C4-2B (cell line): ENCODE measurements around the gene PRKCA.

Experiments used
- ZFX ChIP-seq: fragments of 450-650 bp; IDR thresholded peaks from 2 replicates; pipeline ENCODE4 v1.6.1; 2017
- TF ChIP-seq, protein P1 (sequence below): fragments of 450-650 bp; conservative IDR thresholded peaks from 2 replicates; pipeline ENCODE4 v1.5.1; 2017; ENCODE audit warnings: mild to moderate bottlenecking

- TF ChIP-seq, protein P1, sequence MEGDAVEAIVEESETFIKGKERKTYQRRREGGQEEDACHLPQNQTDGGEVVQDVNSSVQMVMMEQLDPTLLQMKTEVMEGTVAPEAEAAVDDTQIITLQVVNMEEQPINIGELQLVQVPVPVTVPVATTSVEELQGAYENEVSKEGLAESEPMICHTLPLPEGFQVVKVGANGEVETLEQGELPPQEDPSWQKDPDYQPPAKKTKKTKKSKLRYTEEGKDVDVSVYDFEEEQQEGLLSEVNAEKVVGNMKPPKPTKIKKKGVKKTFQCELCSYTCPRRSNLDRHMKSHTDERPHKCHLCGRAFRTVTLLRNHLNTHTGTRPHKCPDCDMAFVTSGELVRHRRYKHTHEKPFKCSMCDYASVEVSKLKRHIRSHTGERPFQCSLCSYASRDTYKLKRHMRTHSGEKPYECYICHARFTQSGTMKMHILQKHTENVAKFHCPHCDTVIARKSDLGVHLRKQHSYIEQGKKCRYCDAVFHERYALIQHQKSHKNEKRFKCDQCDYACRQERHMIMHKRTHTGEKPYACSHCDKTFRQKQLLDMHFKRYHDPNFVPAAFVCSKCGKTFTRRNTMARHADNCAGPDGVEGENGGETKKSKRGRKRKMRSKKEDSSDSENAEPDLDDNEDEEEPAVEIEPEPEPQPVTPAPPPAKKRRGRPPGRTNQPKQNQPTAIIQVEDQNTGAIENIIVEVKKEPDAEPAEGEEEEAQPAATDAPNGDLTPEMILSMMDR = no peak
- TF ChIP-seq ZFX = no peak
These were observed 1.5 kb upstream of the PRKCA start for GRCh38 chr17:66300956-66301355.
